Heart left ventricle (tissue), 13 donors: Measurements from ENCODE around the gene DKK2.

Source experiments
- POLR2A ChIP-seq, 2 donors: fragments of 450-650 bp; IDR thresholded peaks; one replicate each; pipeline ENCODE4 v1.6.1; 2017; ENCODE audit warnings: antibody characterized with exemption in 2 of 2, mild to moderate bottlenecking in 2 of 2, moderate library complexity in 2 of 2
- TF ChIP-seq, protein P1 (sequence below), 12 donors: fragments of 200-600 bp; sonication (generic) in 4 of 12; IDR thresholded peaks; one replicate each; pipeline versions ENCODE4 v1.5.0 to v1.8.0; 2018 to 2022; ENCODE audit warnings: antibody characterized with exemption in 12 of 12, mild to moderate bottlenecking in 5 of 12
- donor health status: ischemic (EF 13 %, LVEDD 7.1; RV severe dilation, severe dysfunction).
- donor health status: DM: no; HTN: yes; CAD: no.
- donor health status: DM: no; HTN: no; CAD: no.
- donor health status: ischemic (EF 25% LVEDD 6.9; RV normal size, moderate dysfunction).
- donor health status: ischemic (EF 25% LVEDD 5.7; RV mildly dilated, moderate dysfunction).
- donor health status: ischemic (EF 35%, LVEDD 5.7; RV mildly dilated, moderate dysfunction).
- donor health status: nonischemic (EF 11% LVEDD 7.7; RV severe dilation, severe dysfunction).
- donor health status: DM: yes; HTN: yes; CAD: no.
- donor health status: PGD.
- donor health status: ischemic (EF 29% LVEDD 5.4; RV normal size, mild dysfunction).
- donor health status: nonischemic (EF 23%, LVEDD 6.1; RV moderate dilation, normal function).

DNA sequence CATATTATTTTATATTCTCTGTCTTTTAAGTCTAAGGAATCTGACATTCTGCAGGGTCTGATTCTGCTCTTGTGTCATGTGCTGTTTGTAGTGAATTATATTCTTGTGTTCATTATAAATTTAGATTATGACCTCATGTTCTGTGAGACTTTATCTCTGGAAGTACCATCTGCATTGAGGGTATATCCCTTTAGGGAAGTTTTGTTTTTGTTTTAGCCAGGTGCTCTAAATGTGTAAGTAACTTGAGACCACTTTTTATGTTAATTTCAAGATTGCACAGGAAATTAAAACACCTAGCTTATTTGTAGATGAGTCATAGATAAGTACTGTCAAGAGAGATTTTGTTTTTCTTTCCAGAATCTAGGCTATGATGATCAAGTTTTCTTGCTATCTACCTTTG lies 35.0 kb upstream of the DKK2 start:
- TF ChIP-seq, protein P1, sequence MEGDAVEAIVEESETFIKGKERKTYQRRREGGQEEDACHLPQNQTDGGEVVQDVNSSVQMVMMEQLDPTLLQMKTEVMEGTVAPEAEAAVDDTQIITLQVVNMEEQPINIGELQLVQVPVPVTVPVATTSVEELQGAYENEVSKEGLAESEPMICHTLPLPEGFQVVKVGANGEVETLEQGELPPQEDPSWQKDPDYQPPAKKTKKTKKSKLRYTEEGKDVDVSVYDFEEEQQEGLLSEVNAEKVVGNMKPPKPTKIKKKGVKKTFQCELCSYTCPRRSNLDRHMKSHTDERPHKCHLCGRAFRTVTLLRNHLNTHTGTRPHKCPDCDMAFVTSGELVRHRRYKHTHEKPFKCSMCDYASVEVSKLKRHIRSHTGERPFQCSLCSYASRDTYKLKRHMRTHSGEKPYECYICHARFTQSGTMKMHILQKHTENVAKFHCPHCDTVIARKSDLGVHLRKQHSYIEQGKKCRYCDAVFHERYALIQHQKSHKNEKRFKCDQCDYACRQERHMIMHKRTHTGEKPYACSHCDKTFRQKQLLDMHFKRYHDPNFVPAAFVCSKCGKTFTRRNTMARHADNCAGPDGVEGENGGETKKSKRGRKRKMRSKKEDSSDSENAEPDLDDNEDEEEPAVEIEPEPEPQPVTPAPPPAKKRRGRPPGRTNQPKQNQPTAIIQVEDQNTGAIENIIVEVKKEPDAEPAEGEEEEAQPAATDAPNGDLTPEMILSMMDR (IDR thresholded peaks at IDR 0.05) = no peak
- no peak for TF ChIP-seq POLR2A (IDR thresholded peaks at IDR 0.05)
